Mucosa of descending colon (tissue), 3 donors: ENCODE measurements around the gene SLC37A4. TPM values are rescaled to one million over a fixed set of nuclear protein-coding genes. Genes with fewer than 3 reads are reported as not detected.
A peak's percentile ranks its signal among the peaks of the same experiment; 100 is the strongest.

ENCODE experiments used
- ATAC-seq: fragments of 200-7000 bp; cut with Tn5 transposase; one replicate; pipeline ENCODE4 v1.9.1; 2020; ENCODE audit warnings: mild to moderate bottlenecking, moderate library complexity
- DNase-seq, 3 donors: peaks; one replicate each; pipeline ENCODE4 v3.0.0-alpha.2; 2020
- H3K36me3 ChIP-seq: fragments of 200-600 bp; one replicate; pipeline ENCODE4 v1.8.0; 2021; ENCODE audit warnings: low read depth, mild to moderate bottlenecking
- H3K4me1 ChIP-seq: fragments of 200-600 bp; one replicate; pipeline ENCODE4 v1.8.0; 2021; ENCODE audit warnings: low read depth, mild to moderate bottlenecking
- H3K4me3 ChIP-seq: fragments of 200-600 bp; one replicate; pipeline ENCODE4 v1.8.0; 2021; ENCODE audit warnings: mild to moderate bottlenecking
- H3K9me3 ChIP-seq: fragments of 200-600 bp; one replicate; pipeline ENCODE4 v1.8.0; 2021; ENCODE audit warnings: mild to moderate bottlenecking
- CTCF ChIP-seq: fragments of 200-600 bp; IDR thresholded peaks from one replicate; pipeline ENCODE4 v1.8.0; 2022; ENCODE audit warnings: antibody characterized with exemption, mild to moderate bottlenecking
- intact Hi-C, 2 donors: fragments of 100-400 bp; cut with DNase I in 1 of 2; cut with micrococcal nuclease in 1 of 2; formaldehyde crosslinking; loops; one replicate each; pipeline versions ENCODE4 v1.11.0 to v1.11.1; 2022; cut with DNase I, micrococcal nuclease
- total RNA-seq, 3 donors: library from RNA; stranded (reverse); fragmentation: NEBNext Ultra II Directional in 2 of 3; extraction: Animal tissue kit (Norgen Biotek cat#: 25700) in 2 of 3; gene quantifications; one replicate each; pipeline versions ENCODE4 v1.2.1 to v1.2.4, GENCODE V29; 2021 to 2023
- donor health status: DM: no; HTN: no; CAD: no; lungs with moderate emphysema.
- donor health status: DM: no; HTN: no; CAD: no.
- donor health status: DM: no; HTN: yes; CAD: no.

The SLC37A4 gene
- total RNA-seq, 3 donors from 2014 or later, result 23.3 to 70.8 (median 57.0) TPM

- Histone ChIP-seq H3K36me3 (peaks cover 3% of the 10 kb centered on the region), H3K9me3 (no peaks in the 10 kb centered on the region), H3K4me3 (no peak overlapping the region), H3K4me1 (peaks cover 16% of the 10 kb centered on the region)
- ATAC-seq (no peak), DNase-seq (no peak)
- intact Hi-C loops, result no loop called here
- TF ChIP-seq CTCF, result no peak
Observed at GRCh38 chr11:119054418-119054817, 23.7 kb upstream of the SLC37A4 start.

- no peak for TF ChIP-seq CTCF
- Histone ChIP-seq H3K36me3 (peaks cover 14% of the 10 kb centered on the region), H3K9me3 (no peaks in the 10 kb centered on the region), H3K4me1 (peaks cover 9% of the 10 kb centered on the region), H3K4me3 (no peak overlapping the region)
- ATAC-seq (no peak), DNase-seq (peak in 1 of 3 donors; percentile 36)
- intact Hi-C loops, result no loop called here
Observed at GRCh38 chr11:119052163-119052814, 21.6 kb upstream of the SLC37A4 start.

GRCh38 chr11:119051440-119052162 is 20.9 kb upstream of the SLC37A4 start:
- ATAC-seq (no peak), DNase-seq (peak in 1 of 3 donors; percentile 39)
- intact Hi-C loops, result no loop called here
- Histone ChIP-seq H3K4me1 (peaks cover 9% of the 10 kb centered on the region), H3K9me3 (no peaks in the 10 kb centered on the region), H3K36me3 (peaks cover 14% of the 10 kb centered on the region), H3K4me3 (no peak overlapping the region)
- no peak for TF ChIP-seq CTCF

- intact Hi-C loops, result no loop called here
- Histone ChIP-seq H3K36me3 (peaks cover 14% of the 10 kb centered on the region), H3K4me3 (no peak overlapping the region), H3K4me1 (no peaks in the 10 kb centered on the region), H3K9me3 (no peaks in the 10 kb centered on the region)
- ATAC-seq, result no peak
- TF ChIP-seq CTCF, result no peak
- DNase-seq, result peak in 1 of 3 donors; percentile 37
Observed at GRCh38 chr11:119049081-119049480, 18.4 kb upstream of the SLC37A4 start.

GRCh38 chr11:119048644-119049043 is 18.0 kb upstream of the SLC37A4 start:
- Histone ChIP-seq H3K4me3 (no peak overlapping the region), H3K36me3 (peaks cover 14% of the 10 kb centered on the region), H3K4me1 (no peaks in the 10 kb centered on the region), H3K9me3 (no peaks in the 10 kb centered on the region)
- DNase-seq (no peak), ATAC-seq (no peak)
- TF ChIP-seq CTCF, result no peak
- intact Hi-C loops, result no loop called here
